OCI-LY1 (cell line): ENCODE measurements around the gene P2RY1.

Source experiments
- EZH2 ChIP-seq: fragments of 200-600 bp; sonication (generic), shearing (Covaris generic); IDR thresholded peaks from 2 replicates; pipeline ENCODE4 v1.8.0; 2017; ENCODE audit warnings: borderline replicate concordance, mixed run types, mild to moderate bottlenecking, antibody characterized with exemption, low read length, moderate library complexity, mixed read lengths
- TF ChIP-seq, protein P1 (sequence below): fragments of 200-600 bp; sonication (generic), shearing (Covaris generic); IDR thresholded peaks from 2 replicates; pipeline ENCODE4 v1.5.1; 2017; ENCODE audit warnings: mild to moderate bottlenecking, antibody characterized with exemption, low read length, moderate library complexity, mixed read lengths

DNA sequence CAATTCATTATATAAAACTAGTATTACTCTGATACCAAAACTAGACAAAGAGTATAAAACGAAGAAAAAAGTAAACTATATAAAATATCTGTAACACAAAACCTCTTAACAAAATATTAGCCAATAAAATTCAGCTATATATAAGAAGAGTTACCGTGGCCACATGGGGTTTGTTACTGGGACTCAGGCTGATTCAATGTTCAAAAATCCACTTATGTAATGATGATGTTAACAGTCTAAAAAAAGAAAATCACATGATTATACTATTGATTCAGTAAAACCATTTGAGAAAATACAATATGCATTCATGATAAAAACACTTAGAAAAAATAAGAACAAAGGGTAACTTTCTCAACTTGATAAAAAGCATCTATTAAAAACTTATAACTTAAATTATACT, 18.3 kb downstream of the P2RY1 start:
- TF ChIP-seq, protein P1, sequence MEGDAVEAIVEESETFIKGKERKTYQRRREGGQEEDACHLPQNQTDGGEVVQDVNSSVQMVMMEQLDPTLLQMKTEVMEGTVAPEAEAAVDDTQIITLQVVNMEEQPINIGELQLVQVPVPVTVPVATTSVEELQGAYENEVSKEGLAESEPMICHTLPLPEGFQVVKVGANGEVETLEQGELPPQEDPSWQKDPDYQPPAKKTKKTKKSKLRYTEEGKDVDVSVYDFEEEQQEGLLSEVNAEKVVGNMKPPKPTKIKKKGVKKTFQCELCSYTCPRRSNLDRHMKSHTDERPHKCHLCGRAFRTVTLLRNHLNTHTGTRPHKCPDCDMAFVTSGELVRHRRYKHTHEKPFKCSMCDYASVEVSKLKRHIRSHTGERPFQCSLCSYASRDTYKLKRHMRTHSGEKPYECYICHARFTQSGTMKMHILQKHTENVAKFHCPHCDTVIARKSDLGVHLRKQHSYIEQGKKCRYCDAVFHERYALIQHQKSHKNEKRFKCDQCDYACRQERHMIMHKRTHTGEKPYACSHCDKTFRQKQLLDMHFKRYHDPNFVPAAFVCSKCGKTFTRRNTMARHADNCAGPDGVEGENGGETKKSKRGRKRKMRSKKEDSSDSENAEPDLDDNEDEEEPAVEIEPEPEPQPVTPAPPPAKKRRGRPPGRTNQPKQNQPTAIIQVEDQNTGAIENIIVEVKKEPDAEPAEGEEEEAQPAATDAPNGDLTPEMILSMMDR: no peak
- TF ChIP-seq EZH2: no peak
